CD14-positive monocyte (primary cell): Measurements from ENCODE around the gene UNC5CL. TPM values are rescaled to one million over a fixed set of nuclear protein-coding genes. Genes with fewer than 3 reads are reported as not detected.

Experiments used
- DNase-seq, 3 donors: peaks; one replicate each; pipeline ENCODE4 v3.0.0-alpha.2; 2011 to 2022
- H2AFZ ChIP-seq: 2 replicates; pipeline ENCODE4 v1.6.0; 2012; ENCODE audit warnings: mild to moderate bottlenecking, low read depth, low read length, inconsistent platforms; ENCODE audit not compliant: insufficient read depth, poor library complexity, severe bottlenecking
- H3K27ac ChIP-seq, 2 donors: 1 replicate in 1 of 2; 2 replicates in 1 of 2; pipeline ENCODE4 v1.5.1; 2012 to 2013; ENCODE audit warnings: low read length in 2 of 2, control low read depth in 1 of 2, inconsistent platforms in 1 of 2, low read depth in 1 of 2, mild to moderate bottlenecking in 1 of 2
- H3K27me3 ChIP-seq, 2 donors: one replicate each; pipeline versions ENCODE4 v1.6.0 to v1.6.1; 2011 to 2013; ENCODE audit warnings: low read length in 2 of 2; ENCODE audit not compliant: control insufficient read depth in 2 of 2, insufficient read depth in 2 of 2
- H3K36me3 ChIP-seq, 2 donors: replicated peaks in 1 of 2; 1 replicate in 1 of 2; 2 replicates in 1 of 2; pipeline versions ENCODE4 v1.5.1 to v1.6.1; 2012 to 2013; ENCODE audit warnings: low read length in 2 of 2, control low read depth in 1 of 2, inconsistent platforms in 1 of 2, mild to moderate bottlenecking in 1 of 2; ENCODE audit not compliant: insufficient read depth in 2 of 2, control insufficient read depth in 1 of 2
- H3K4me1 ChIP-seq, 2 donors: 1 replicate in 1 of 2; 2 replicates in 1 of 2; pipeline versions ENCODE4 v1.5.1 to v1.6.1; 2012 to 2013; ENCODE audit warnings: low read length in 2 of 2, control low read depth in 1 of 2, inconsistent platforms in 1 of 2, mild to moderate bottlenecking in 1 of 2, moderate library complexity in 1 of 2; ENCODE audit not compliant: insufficient read depth in 2 of 2, control insufficient read depth in 1 of 2
- H3K4me2 ChIP-seq: replicated peaks from 2 replicates; pipeline ENCODE3; 2012; ENCODE audit warnings: low read length, moderate library complexity, mild to moderate bottlenecking; ENCODE audit not compliant: poor library complexity, severe bottlenecking; ENCODE audit errors: extremely low read depth
- H3K4me3 ChIP-seq, 3 experiments: fragments of 200-600 bp in 1 of 3; sonication (generic) in 1 of 3; replicated peaks in 1 of 3; 1 replicate in 2 of 3; 2 replicates in 1 of 3; pipeline ENCODE4 v1.5.1; 2011 to 2013; ENCODE audit warnings: low read length in 3 of 3, mild to moderate bottlenecking in 3 of 3, control low read depth in 2 of 3, low read depth in 2 of 3, inconsistent platforms in 1 of 3, moderate library complexity in 1 of 3
- H3K79me2 ChIP-seq: 2 replicates; pipeline ENCODE4 v1.6.0; 2012; ENCODE audit warnings: mild to moderate bottlenecking, control low read depth, inconsistent platforms, low read length, moderate library complexity; ENCODE audit not compliant: insufficient read depth
- H3K9ac ChIP-seq: 2 replicates; pipeline ENCODE4 v1.6.0; 2017; ENCODE audit warnings: low read length, mild to moderate bottlenecking; ENCODE audit not compliant: insufficient read depth, poor library complexity, severe bottlenecking
- H3K9me3 ChIP-seq, 2 donors: replicated peaks in 1 of 2; 1 replicate in 1 of 2; 2 replicates in 1 of 2; pipeline versions ENCODE4 v1.5.1 to v1.6.1; 2012 to 2013; ENCODE audit warnings: low read length in 2 of 2, control low read depth in 1 of 2; ENCODE audit not compliant: control insufficient read depth in 1 of 2, insufficient read depth in 1 of 2
- H4K20me1 ChIP-seq: 2 replicates; pipeline ENCODE4 v1.6.0; 2012; ENCODE audit warnings: mild to moderate bottlenecking, low read length, control low read depth, moderate library complexity; ENCODE audit not compliant: insufficient read depth
- H3K27ac Mint-ChIP-seq, 7 donors: one replicate each; pipeline ENCODE4 v1.8.0; 2020; ENCODE audit warnings: mild to moderate bottlenecking in 7 of 7, mixed read lengths in 7 of 7, moderate library complexity in 6 of 7, inconsistent platforms in 2 of 7
- H3K27me3 Mint-ChIP-seq, 3 donors: one replicate each; pipeline ENCODE4 v1.8.0; 2021 to 2022; ENCODE audit warnings: low read depth in 3 of 3, mild to moderate bottlenecking in 3 of 3, mixed read lengths in 3 of 3, moderate library complexity in 3 of 3, inconsistent platforms in 1 of 3
- H3K36me3 Mint-ChIP-seq, 2 donors: one replicate each; pipeline ENCODE4 v1.8.0; 2020; ENCODE audit warnings: mixed read lengths in 2 of 2, inconsistent platforms in 1 of 2, mild to moderate bottlenecking in 1 of 2
- H3K4me1 Mint-ChIP-seq: one replicate; pipeline ENCODE4 v1.8.0; 2020; ENCODE audit warnings: mild to moderate bottlenecking, mixed read lengths
- H3K4me3 Mint-ChIP-seq, 2 donors: one replicate each; pipeline ENCODE4 v1.8.0; 2020; ENCODE audit warnings: mild to moderate bottlenecking in 2 of 2, mixed read lengths in 2 of 2, moderate library complexity in 1 of 2
- H3K9me3 Mint-ChIP-seq, 7 donors: one replicate each; pipeline ENCODE4 v1.8.0; 2020 to 2022; ENCODE audit warnings: mixed read lengths in 7 of 7, mild to moderate bottlenecking in 6 of 7, moderate library complexity in 6 of 7, inconsistent platforms in 2 of 7
- CTCF ChIP-seq: fragments of 200-600 bp; IDR thresholded peaks from one replicate; pipeline ENCODE4 v1.8.0; 2022; ENCODE audit warnings: antibody characterized with exemption, mild to moderate bottlenecking
- WGBS: methylation state at CpG from one replicate; pipeline ENCODE4 v1.1.5; 2013; ENCODE audit warnings: missing lambda C conversion rate; ENCODE audit not compliant: insufficient coverage; 5-methylcytosine and 5-hydroxymethylcytosine counted together
- intact Hi-C, 2 donors: fragments of 100-400 bp; cut with micrococcal nuclease; formaldehyde crosslinking; loops; one replicate each; pipeline versions ENCODE4 v1.15.0 to v1.15.1; 2023
- polyA plus RNA-seq, 3 donors: library from polyadenylated mRNA; depleted of rRNA in 1 of 3; unstranded in 2 of 3; stranded (reverse) in 1 of 3; fragments of 300-500 nt in 2 of 3; fragments of >200 nt in 1 of 3; fragmentation: Illumina TruSeq in 2 of 3; gene quantifications; 1 replicate in 2 of 3; 2 replicates in 1 of 3; pipeline ENCODE4 v1.2.3, GENCODE V29; 2012 to 2021

The UNC5CL gene
- polyA plus RNA-seq, 3 donors, result 0.09 to 2.3 TPM; not detected in 1

GRCh38 chr6:41051873-41052272, 12.9 kb upstream of the UNC5CL start:
- no peaks in the 10 kb centered on the region for H3K27me3 ChIP-seq
- H4K20me1 ChIP-seq, result no peaks in the 10 kb centered on the region
- no peaks in the 10 kb centered on the region for H3K9me3 ChIP-seq
- peak overlapping the region in 1 of 2 donors; percentile 34 for H3K27ac ChIP-seq
- H3K36me3 Mint-ChIP-seq, result peaks cover 4% of the 10 kb centered on the region in 2 donors
- WGBS, result 22% methylated on average over 5 of the region's 5 CpGs
- H3K4me3 Mint-ChIP-seq, result peak overlapping the region; percentile 2 to 82
- H3K27ac Mint-ChIP-seq, result peak overlapping the region; percentile 1 to 90 (median 70)
- peaks cover 19% of the 10 kb centered on the region in 2 donors for H3K4me1 ChIP-seq
- peaks cover 16% of the 10 kb centered on the region for H3K4me1 Mint-ChIP-seq
- TF ChIP-seq CTCF, result no peak
- H3K4me3 ChIP-seq, result peak overlapping the region in 1 of 3 experiments; percentile 27
- peak; percentile 44 to 63 (median 60) for DNase-seq
- no peak overlapping the region for H3K9ac ChIP-seq
- H3K27me3 Mint-ChIP-seq, result peaks cover 0 to 4% (median 2%) of the 10 kb centered on the region in 3 donors
- H3K36me3 ChIP-seq, result no peaks in the 10 kb centered on the region
- H3K79me2 ChIP-seq, result no peaks in the 10 kb centered on the region
- H3K4me2 ChIP-seq, result peak overlapping the region; percentile 31
- intact Hi-C loops, result no loop called here
- H2AFZ ChIP-seq, result no peak overlapping the region
- H3K9me3 Mint-ChIP-seq, result peaks cover 0 to 2% (median 0%) of the 10 kb centered on the region in 7 donors

DNA sequence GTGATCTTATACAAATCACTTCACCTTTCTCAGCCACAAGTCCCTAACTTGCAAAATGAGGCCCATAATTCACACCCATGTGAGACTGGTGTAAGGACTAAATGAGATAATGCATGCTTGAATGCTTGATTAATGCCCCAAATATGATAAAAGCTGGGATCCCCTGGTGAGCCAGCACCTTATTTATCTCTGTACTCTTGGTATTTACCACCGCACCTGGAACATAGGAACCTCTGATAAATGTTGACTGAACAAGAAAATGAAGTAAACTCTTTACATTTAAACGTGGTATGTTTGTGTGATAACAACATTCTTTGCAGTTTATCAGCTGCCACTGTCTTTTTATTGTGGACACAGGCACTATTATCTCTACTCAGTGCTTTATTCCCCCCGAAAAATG, 11.5 kb upstream of the UNC5CL start:
- no peak for DNase-seq
- H3K4me1 ChIP-seq, result peaks cover 19% of the 10 kb centered on the region in 2 donors
- H3K4me3 ChIP-seq, result no peak overlapping the region
- Mint-ChIP-seq H3K36me3 (peaks cover 2 to 4% of the 10 kb centered on the region in 2 donors), H3K4me1 (peaks cover 16% of the 10 kb centered on the region), H3K9me3 (peaks cover 0 to 2% (median 0%) of the 10 kb centered on the region in 7 donors), H3K4me3 (no peak overlapping the region), H3K27ac (no peak overlapping the region), H3K27me3 (peaks cover 0 to 4% (median 2%) of the 10 kb centered on the region in 3 donors)
- intact Hi-C loops, result no loop called here
- H3K27me3 ChIP-seq, result no peaks in the 10 kb centered on the region
- no peak overlapping the region for H3K27ac ChIP-seq
- no CpG with 5 or more reads among the region's 3 CpGs for WGBS
- H4K20me1 ChIP-seq, result no peaks in the 10 kb centered on the region
- H3K79me2 ChIP-seq, result no peaks in the 10 kb centered on the region
- H3K9ac ChIP-seq, result no peak overlapping the region
- H2AFZ ChIP-seq, result no peak overlapping the region
- H3K9me3 ChIP-seq, result no peaks in the 10 kb centered on the region
- H3K36me3 ChIP-seq, result no peaks in the 10 kb centered on the region
- TF ChIP-seq CTCF, result no peak
- no peak overlapping the region for H3K4me2 ChIP-seq
